GM12872 (cell line): Measurements from ENCODE around the gene NT5DC1.

Source experiments
- TF ChIP-seq, protein P1 (sequence below): IDR thresholded peaks from 3 replicates; pipeline ENCODE4 v1.5.1; 2011; ENCODE audit warnings: low read depth, mild to moderate bottlenecking, low read length, moderate library complexity; ENCODE audit not compliant: insufficient read depth

NT5DC1 gene

DNA sequence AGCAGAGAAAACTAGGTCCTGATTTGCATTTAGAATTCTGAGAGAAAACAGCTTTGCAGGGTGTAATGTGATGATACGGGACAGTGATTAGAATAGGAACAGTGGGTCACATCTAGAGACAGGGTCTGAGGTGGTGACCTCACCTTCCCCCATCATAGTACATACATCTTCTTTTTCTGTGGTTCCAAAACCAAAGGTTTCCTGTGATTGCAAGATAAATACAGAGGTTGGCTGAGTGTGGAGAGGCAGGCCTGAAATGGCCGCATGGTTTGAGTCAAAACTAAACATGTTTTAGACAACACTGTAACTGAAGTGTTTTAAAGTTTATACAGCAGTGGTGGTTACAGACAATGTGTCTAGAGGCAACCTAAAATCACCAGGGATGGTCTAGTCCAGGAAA, 10.4 kb upstream of the NT5DC1 start:
- TF ChIP-seq, protein P1, sequence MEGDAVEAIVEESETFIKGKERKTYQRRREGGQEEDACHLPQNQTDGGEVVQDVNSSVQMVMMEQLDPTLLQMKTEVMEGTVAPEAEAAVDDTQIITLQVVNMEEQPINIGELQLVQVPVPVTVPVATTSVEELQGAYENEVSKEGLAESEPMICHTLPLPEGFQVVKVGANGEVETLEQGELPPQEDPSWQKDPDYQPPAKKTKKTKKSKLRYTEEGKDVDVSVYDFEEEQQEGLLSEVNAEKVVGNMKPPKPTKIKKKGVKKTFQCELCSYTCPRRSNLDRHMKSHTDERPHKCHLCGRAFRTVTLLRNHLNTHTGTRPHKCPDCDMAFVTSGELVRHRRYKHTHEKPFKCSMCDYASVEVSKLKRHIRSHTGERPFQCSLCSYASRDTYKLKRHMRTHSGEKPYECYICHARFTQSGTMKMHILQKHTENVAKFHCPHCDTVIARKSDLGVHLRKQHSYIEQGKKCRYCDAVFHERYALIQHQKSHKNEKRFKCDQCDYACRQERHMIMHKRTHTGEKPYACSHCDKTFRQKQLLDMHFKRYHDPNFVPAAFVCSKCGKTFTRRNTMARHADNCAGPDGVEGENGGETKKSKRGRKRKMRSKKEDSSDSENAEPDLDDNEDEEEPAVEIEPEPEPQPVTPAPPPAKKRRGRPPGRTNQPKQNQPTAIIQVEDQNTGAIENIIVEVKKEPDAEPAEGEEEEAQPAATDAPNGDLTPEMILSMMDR, result no peak

DNA sequence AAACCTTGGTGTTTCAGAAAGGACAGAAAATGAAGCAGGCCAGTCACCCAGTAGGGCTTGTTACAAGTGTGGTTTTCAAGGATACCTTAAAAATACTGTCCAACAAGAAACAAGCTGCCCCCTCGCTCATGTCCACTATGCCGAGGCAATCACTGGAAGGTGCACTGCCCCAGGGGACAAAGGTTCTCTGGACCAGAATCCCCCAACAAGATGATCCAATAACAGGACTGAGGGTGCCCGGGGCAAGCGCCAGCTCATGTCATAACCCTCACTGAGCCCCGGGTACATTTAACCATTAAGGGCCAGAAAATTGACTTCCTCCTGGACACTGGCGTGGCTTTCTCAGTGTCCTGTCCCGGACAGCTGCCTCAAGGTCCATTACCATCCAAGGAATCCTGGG, 6.6 kb upstream of the NT5DC1 start:
- TF ChIP-seq, protein P1, result no peak

DNA sequence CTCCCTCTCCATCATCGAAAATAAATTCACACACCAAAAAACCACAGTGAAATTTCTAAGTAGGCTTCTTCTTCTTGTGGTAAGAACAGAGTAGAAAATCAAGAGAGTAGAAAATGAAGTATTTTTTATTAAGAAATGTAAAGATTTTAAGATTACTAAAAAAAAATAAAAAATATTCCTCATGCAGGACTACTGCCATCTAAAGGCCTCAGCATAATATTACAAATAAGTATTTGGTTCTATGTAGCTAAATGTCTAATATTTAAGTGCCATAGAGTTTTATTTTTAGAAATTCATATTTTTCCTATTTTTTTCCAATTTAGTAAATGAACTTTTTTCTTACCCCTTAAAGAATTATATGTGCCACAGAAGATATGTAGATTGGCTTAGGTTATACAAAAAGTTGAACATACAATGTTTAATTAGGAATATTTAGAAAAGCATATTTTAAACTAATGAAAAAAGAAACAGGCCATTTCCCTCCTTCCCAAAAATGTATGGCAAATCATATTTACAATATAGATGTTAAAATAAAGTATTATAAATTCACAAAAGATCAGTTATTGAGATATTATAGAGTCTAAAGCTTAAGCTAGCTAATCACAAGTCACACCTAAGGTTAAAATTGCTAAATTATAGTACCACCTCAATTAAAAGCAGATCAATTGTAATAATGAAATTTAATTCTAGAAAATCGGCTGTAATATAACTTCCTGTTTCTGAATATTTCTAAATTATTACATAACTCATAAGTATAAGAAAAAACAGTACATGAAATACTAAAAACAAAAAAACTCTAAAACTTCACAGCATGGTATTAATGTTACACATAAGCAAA, 3.5 kb upstream of the NT5DC1 start:
- TF ChIP-seq, protein P1, result peak; percentile 13; the same call in 1 of the 3 replicates

DNA sequence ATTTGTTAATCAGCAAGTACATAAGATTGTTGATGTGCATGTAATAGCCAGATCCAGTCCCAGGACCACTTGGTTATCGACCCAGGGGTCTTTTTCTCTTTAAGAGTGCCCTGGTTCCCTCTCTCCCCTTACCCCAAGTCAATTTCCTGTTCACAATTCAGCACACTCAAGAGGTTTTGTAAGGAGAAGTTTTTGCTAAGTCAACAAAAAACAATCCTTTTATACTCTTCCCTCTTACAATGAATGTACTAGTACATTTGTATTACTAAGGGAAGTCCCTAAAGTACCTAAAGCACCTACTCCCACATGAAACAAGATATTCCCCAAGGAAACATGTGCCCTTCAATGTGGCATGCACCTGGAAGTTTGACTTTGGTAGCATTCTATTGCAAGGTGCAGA, 1.6 kb upstream of the NT5DC1 start:
- TF ChIP-seq, protein P1, result no peak

DNA sequence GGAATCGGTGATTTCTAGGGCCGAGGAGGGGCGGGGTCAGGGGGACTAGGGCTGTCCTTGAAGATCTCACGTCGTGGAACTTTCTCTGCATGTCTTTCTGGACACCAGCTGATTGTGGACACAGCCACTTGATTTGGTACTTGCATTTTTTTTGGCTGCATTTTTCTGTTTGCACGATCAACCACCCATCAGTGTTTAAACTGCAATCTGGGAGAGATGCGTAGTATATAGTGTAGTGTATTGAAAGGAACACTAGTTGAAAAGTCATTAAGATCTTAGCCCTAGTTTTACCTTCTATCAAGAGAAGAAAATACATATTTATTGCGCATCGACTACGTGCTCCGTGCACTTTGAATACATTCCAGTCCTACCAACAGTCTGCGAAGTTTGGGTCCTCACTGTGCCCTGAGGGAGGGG, 657 bp downstream of the NT5DC1 start:
- TF ChIP-seq, protein P1, result no peak

DNA sequence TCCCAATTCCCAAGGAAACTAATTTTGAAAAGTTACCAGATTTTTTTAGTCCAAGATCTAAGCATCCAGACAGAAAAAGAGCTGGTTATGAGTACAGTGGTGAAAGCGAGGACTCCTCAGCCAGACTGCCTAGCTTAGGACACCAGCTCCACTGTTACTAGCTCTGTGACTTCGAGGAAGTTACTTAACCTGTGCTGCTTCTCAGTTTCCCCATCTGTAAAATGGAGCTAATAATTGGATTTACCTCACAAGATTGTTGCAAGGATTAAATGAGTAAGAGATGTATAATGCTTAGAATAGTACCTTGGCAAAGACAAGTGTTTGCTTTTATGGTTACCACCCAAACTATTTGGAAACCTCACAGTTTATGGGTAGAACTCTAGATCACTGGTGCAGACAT, 1.1 kb downstream of the NT5DC1 start:
- TF ChIP-seq, protein P1, result no peak

DNA sequence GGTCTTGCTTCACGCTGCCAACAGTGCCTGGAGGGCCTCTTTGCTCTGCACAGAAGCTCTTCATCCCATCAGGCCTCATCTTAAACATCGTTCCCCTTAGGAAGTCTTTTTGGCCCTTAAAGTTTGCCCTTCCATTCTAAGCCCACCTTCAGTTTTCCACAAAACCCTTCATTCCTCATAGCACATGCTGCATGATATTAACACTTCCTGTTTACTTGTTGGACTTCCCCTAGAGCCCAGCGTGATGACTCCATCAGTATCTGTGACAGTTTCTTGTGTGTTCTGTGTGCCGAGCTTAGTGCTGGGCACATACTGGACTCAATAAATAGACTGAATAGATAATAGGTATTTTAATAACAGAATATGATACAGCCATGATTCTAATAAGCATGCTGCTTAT, 2.2 kb downstream of the NT5DC1 start:
- TF ChIP-seq, protein P1, result no peak
